ENCODE data around the gene UBR3. TPM values are rescaled to one million over a fixed set of nuclear protein-coding genes. Genes with fewer than 3 reads are reported as not detected.
"Not testable (repeated sequence)": the region's sequence is repeated elsewhere in the genome, so short reads cannot be mapped to it uniquely, and the experiment has no call there.

The UBR3 gene
- total RNA-seq, 2 donors from 2014 or later = 21.0 to 23.6 TPM

- DNase-seq = no peak
- Mint-ChIP-seq H3K27ac (no peak overlapping the region), H3K27me3 (ENCODE audit: low read depth) (no peaks in the 10 kb centered on the region), H3K9me3 (no peaks in the 10 kb centered on the region), H3K36me3 (ENCODE audit: insufficient read depth in 2 of 2) (no peaks in the 10 kb centered on the region), H3K4me1 (ENCODE audit: low read depth) (no peaks in the 10 kb centered on the region), H3K4me3 (no peak overlapping the region)
- ATAC-seq (replicated peaks in 1 of 2) = no peak
These were observed 73.4 kb downstream of the UBR3 start for GRCh38 chr2:169900686-169901085.

GRCh38 chr2:169906731-169907130 is 79.5 kb downstream of the UBR3 start:
- DNase-seq (no peak), ATAC-seq (replicated peaks in 1 of 2) (no peak)
- H3K4me1 Mint-ChIP-seq (ENCODE audit: low read depth) = no peaks in the 10 kb centered on the region
- H3K4me3 Mint-ChIP-seq = no peak overlapping the region
- H3K9me3 Mint-ChIP-seq = no peaks in the 10 kb centered on the region
- H3K27ac Mint-ChIP-seq = no peak overlapping the region
- no peaks in the 10 kb centered on the region for H3K27me3 Mint-ChIP-seq (ENCODE audit: low read depth)
- H3K36me3 Mint-ChIP-seq (ENCODE audit: insufficient read depth in 2 of 2) = peaks cover 3 to 5% of the 10 kb centered on the region in 2 donors

GRCh38 chr2:169909376-169909775 is 82.1 kb downstream of the UBR3 start:
- no peak overlapping the region for H3K4me3 Mint-ChIP-seq
- ATAC-seq (replicated peaks in 1 of 2) = no peak

GRCh38 chr2:169910109-169910799 is 83.0 kb downstream of the UBR3 start:
- H3K4me1 Mint-ChIP-seq (ENCODE audit: low read depth) = no peaks in the 10 kb centered on the region
- DNase-seq (no peak), ATAC-seq (replicated peaks in 1 of 2) (no peak)
- H3K4me3 Mint-ChIP-seq = no peak overlapping the region
- no peaks in the 10 kb centered on the region for H3K9me3 Mint-ChIP-seq
- H3K27me3 Mint-ChIP-seq (ENCODE audit: low read depth) = no peaks in the 10 kb centered on the region
- peaks cover 3 to 5% of the 10 kb centered on the region in 2 donors for H3K36me3 Mint-ChIP-seq (ENCODE audit: insufficient read depth in 2 of 2)
- H3K27ac Mint-ChIP-seq = no peak overlapping the region

More at GRCh38 chr2:169909376-169909775, 82.1 kb downstream of the UBR3 start:
- DNase-seq = no peak
- no peaks in the 10 kb centered on the region for H3K27me3 Mint-ChIP-seq (ENCODE audit: low read depth)
- no peak overlapping the region for H3K27ac Mint-ChIP-seq
- no peaks in the 10 kb centered on the region for H3K9me3 Mint-ChIP-seq
- peaks cover 3 to 5% of the 10 kb centered on the region in 2 donors for H3K36me3 Mint-ChIP-seq (ENCODE audit: insufficient read depth in 2 of 2)
- no peaks in the 10 kb centered on the region for H3K4me1 Mint-ChIP-seq (ENCODE audit: low read depth)

- no peak overlapping the region for H3K4me3 Mint-ChIP-seq
- DNase-seq (no peak), ATAC-seq (replicated peaks in 1 of 2) (no peak)
- no peak overlapping the region for H3K27ac Mint-ChIP-seq
- peaks cover 3 to 5% of the 10 kb centered on the region in 2 donors for H3K36me3 Mint-ChIP-seq (ENCODE audit: insufficient read depth in 2 of 2)
- no peaks in the 10 kb centered on the region for H3K9me3 Mint-ChIP-seq
- H3K27me3 Mint-ChIP-seq (ENCODE audit: low read depth) = no peaks in the 10 kb centered on the region
- H3K4me1 Mint-ChIP-seq (ENCODE audit: low read depth) = no peaks in the 10 kb centered on the region
These were observed 83.9 kb downstream of the UBR3 start for GRCh38 chr2:169911119-169911518.

GRCh38 chr2:169916623-169917022 is 89.4 kb downstream of the UBR3 start:
- Mint-ChIP-seq H3K4me3 (no peak overlapping the region), H3K36me3 (ENCODE audit: insufficient read depth in 2 of 2) (peaks cover 0 to 4% of the 10 kb centered on the region in 2 donors), H3K4me1 (ENCODE audit: low read depth) (no peaks in the 10 kb centered on the region), H3K9me3 (no peaks in the 10 kb centered on the region), H3K27ac (peak overlapping the region; percentile 9), H3K27me3 (ENCODE audit: low read depth) (no peaks in the 10 kb centered on the region)
- DNase-seq (no peak), ATAC-seq (replicated peaks in 1 of 2) (no peak)

GRCh38 chr2:169923977-169924376 is 96.7 kb downstream of the UBR3 start:
- ATAC-seq (replicated peaks in 1 of 2) = no peak
- H3K4me3 Mint-ChIP-seq = no peak overlapping the region
- DNase-seq = no peak
- H3K27ac Mint-ChIP-seq = no peak overlapping the region
- no peaks in the 10 kb centered on the region for H3K36me3 Mint-ChIP-seq (ENCODE audit: insufficient read depth in 2 of 2)
- H3K4me1 Mint-ChIP-seq (ENCODE audit: low read depth) = no peaks in the 10 kb centered on the region
- no peaks in the 10 kb centered on the region for H3K27me3 Mint-ChIP-seq (ENCODE audit: low read depth)
- no peaks in the 10 kb centered on the region for H3K9me3 Mint-ChIP-seq

- no peaks in the 10 kb centered on the region for H3K27me3 Mint-ChIP-seq (ENCODE audit: low read depth)
- no peak for ATAC-seq (replicated peaks in 1 of 2)
- H3K4me1 Mint-ChIP-seq (ENCODE audit: low read depth) = no peaks in the 10 kb centered on the region
- no peak overlapping the region for H3K4me3 Mint-ChIP-seq
- no peak overlapping the region for H3K27ac Mint-ChIP-seq
- H3K9me3 Mint-ChIP-seq = no peaks in the 10 kb centered on the region
- no peaks in the 10 kb centered on the region for H3K36me3 Mint-ChIP-seq (ENCODE audit: insufficient read depth in 2 of 2)
- DNase-seq = no peak
These were observed 98.7 kb downstream of the UBR3 start for GRCh38 chr2:169925968-169926367.

- Mint-ChIP-seq H3K4me3 (no peak overlapping the region), H3K27ac (peak overlapping the region; percentile 54), H3K4me1 (ENCODE audit: low read depth) (no peaks in the 10 kb centered on the region), H3K9me3 (no peaks in the 10 kb centered on the region), H3K36me3 (ENCODE audit: insufficient read depth in 2 of 2) (no peaks in the 10 kb centered on the region), H3K27me3 (ENCODE audit: low read depth) (no peaks in the 10 kb centered on the region)
- no peak for DNase-seq
- ATAC-seq (replicated peaks in 1 of 2) = no peak
These were observed 101.2 kb downstream of the UBR3 start for GRCh38 chr2:169928463-169928864.

GRCh38 chr2:169933124-169933711 is 106.0 kb downstream of the UBR3 start:
- ATAC-seq (replicated peaks in 1 of 2) (no peak), DNase-seq (no peak)
- no peak overlapping the region for H3K4me3 Mint-ChIP-seq
- H3K4me1 Mint-ChIP-seq (ENCODE audit: low read depth) = no peaks in the 10 kb centered on the region
- no peaks in the 10 kb centered on the region for H3K36me3 Mint-ChIP-seq (ENCODE audit: insufficient read depth in 2 of 2)
- no peak overlapping the region for H3K27ac Mint-ChIP-seq
- H3K27me3 Mint-ChIP-seq (ENCODE audit: low read depth) = no peaks in the 10 kb centered on the region
- no peaks in the 10 kb centered on the region for H3K9me3 Mint-ChIP-seq

GRCh38 chr2:169936652-169937051 is 109.4 kb downstream of the UBR3 start:
- H3K27ac Mint-ChIP-seq; H3K4me3 Mint-ChIP-seq; ATAC-seq (replicated peaks in 1 of 2); H3K27me3 Mint-ChIP-seq (ENCODE audit: low read depth); DNase-seq; H3K9me3 Mint-ChIP-seq; H3K36me3 Mint-ChIP-seq (ENCODE audit: insufficient read depth in 2 of 2); H3K4me1 Mint-ChIP-seq (ENCODE audit: low read depth): not testable (repeated sequence)

GRCh38 chr2:169945515-169945914 is 118.3 kb downstream of the UBR3 start:
- DNase-seq = no peak
- Mint-ChIP-seq H3K36me3 (ENCODE audit: insufficient read depth in 2 of 2) (peaks cover 1 to 4% of the 10 kb centered on the region in 2 donors), H3K4me3 (no peak overlapping the region), H3K4me1 (ENCODE audit: low read depth) (peaks cover 7% of the 10 kb centered on the region), H3K27me3 (ENCODE audit: low read depth) (no peaks in the 10 kb centered on the region), H3K27ac (no peak overlapping the region), H3K9me3 (no peaks in the 10 kb centered on the region)
- ATAC-seq (replicated peaks in 1 of 2) = peak in 1 of 2 donors; percentile 13

GRCh38 chr2:169946092-169946491 is 118.8 kb downstream of the UBR3 start:
- Mint-ChIP-seq H3K36me3 (ENCODE audit: insufficient read depth in 2 of 2) (peaks cover 1 to 4% of the 10 kb centered on the region in 2 donors), H3K4me3 (no peak overlapping the region), H3K27me3 (ENCODE audit: low read depth) (no peaks in the 10 kb centered on the region), H3K4me1 (ENCODE audit: low read depth) (peaks cover 7% of the 10 kb centered on the region), H3K27ac (no peak overlapping the region), H3K9me3 (no peaks in the 10 kb centered on the region)
- DNase-seq = no peak
- ATAC-seq (replicated peaks in 1 of 2) = no peak

GRCh38 chr2:169946546-169946945 is 119.3 kb downstream of the UBR3 start:
- H3K36me3 Mint-ChIP-seq (ENCODE audit: insufficient read depth in 2 of 2) = peaks cover 1 to 4% of the 10 kb centered on the region in 2 donors
- DNase-seq (no peak), ATAC-seq (replicated peaks in 1 of 2) (no peak)
- H3K4me1 Mint-ChIP-seq (ENCODE audit: low read depth) = peaks cover 7% of the 10 kb centered on the region
- no peak overlapping the region for H3K4me3 Mint-ChIP-seq
- H3K27ac Mint-ChIP-seq = no peak overlapping the region
- no peaks in the 10 kb centered on the region for H3K27me3 Mint-ChIP-seq (ENCODE audit: low read depth)
- H3K9me3 Mint-ChIP-seq = no peaks in the 10 kb centered on the region

Measured in activated T-cell treated with anti-CD3 and anti-CD28 coated beads, Interleukin-2, amount 50 U/mL, for 72 hours (primary cell).